CD4-positive, alpha-beta T cell (primary cell): ENCODE data around the gene MAST2. TPM values are rescaled to one million over a fixed set of nuclear protein-coding genes. Genes with fewer than 3 reads are reported as not detected.

ENCODE experiments used
- ATAC-seq: fragments of 200-7000 bp; cut with Tn5 transposase; one replicate; pipeline ENCODE4 v1.10.0; 2022; ENCODE audit warnings: mild to moderate bottlenecking; ENCODE audit not compliant: poor library complexity
- CTCF ChIA-PET: fragments of 350-600 bp; sonication (Branson Sonifier 250); formaldehyde crosslinking; loops from one replicate; lab custom pipeline; 2021; ENCODE audit warnings: antibody characterized with exemption, inconsistent platforms; lab: Charles Lee
- POLR2A ChIA-PET: fragments of 350-600 bp; sonication (Branson Sonifier 250); formaldehyde crosslinking; loops from one replicate; lab custom pipeline; 2021; ENCODE audit warnings: antibody characterized with exemption, inconsistent platforms; lab: Charles Lee
- DNase-seq, 14 experiments: peaks; one replicate each; pipeline ENCODE4 v3.0.0-alpha.2; 2013 to 2020; ENCODE audit warnings: mixed read lengths in 2 of 14
- H3K27ac ChIP-seq, 2 donors: one replicate each; pipeline versions ENCODE4 v1.5.1 to v1.7.0; 2013; ENCODE audit warnings: low read length in 2 of 2, low read depth in 1 of 2, mild to moderate bottlenecking in 1 of 2
- H3K27me3 ChIP-seq, 2 experiments: 1 replicate in 1 of 2; 2 replicates in 1 of 2; pipeline versions ENCODE4 v1.6.1 to v1.7.0; 2013; ENCODE audit warnings: low read length in 2 of 2, control low read depth in 1 of 2, mild to moderate bottlenecking in 1 of 2, moderate library complexity in 1 of 2; ENCODE audit not compliant: insufficient read depth in 2 of 2, control insufficient read depth in 1 of 2
- H3K36me3 ChIP-seq: one replicate; pipeline ENCODE4 v1.6.1; 2013; ENCODE audit warnings: low read length, control low read depth; ENCODE audit not compliant: insufficient read depth
- H3K4me1 ChIP-seq: one replicate; pipeline ENCODE4 v1.6.1; 2013; ENCODE audit warnings: low read length, control low read depth; ENCODE audit not compliant: insufficient read depth
- H3K4me3 ChIP-seq: one replicate; pipeline ENCODE4 v1.5.1; 2013; ENCODE audit warnings: mild to moderate bottlenecking, low read length, moderate library complexity
- H3K9me3 ChIP-seq, 2 experiments: 1 replicate in 1 of 2; 2 replicates in 1 of 2; pipeline versions ENCODE4 v1.6.1 to v1.7.0; 2013; ENCODE audit warnings: low read length in 2 of 2, mild to moderate bottlenecking in 2 of 2, control low read depth in 1 of 2, moderate library complexity in 1 of 2; ENCODE audit not compliant: control insufficient read depth in 1 of 2, insufficient read depth in 1 of 2
- H3K27ac Mint-ChIP-seq: one replicate; pipeline ENCODE4 v1.8.0; 2020; ENCODE audit warnings: mixed read lengths
- H3K27me3 Mint-ChIP-seq: one replicate; pipeline ENCODE4 v1.8.0; 2021; ENCODE audit warnings: mixed read lengths
- H3K36me3 Mint-ChIP-seq: one replicate; pipeline ENCODE4 v1.8.0; 2021; ENCODE audit warnings: low read depth, mixed read lengths
- H3K4me1 Mint-ChIP-seq: one replicate; pipeline ENCODE4 v1.8.0; 2021; ENCODE audit warnings: low read depth, mixed read lengths
- H3K4me3 Mint-ChIP-seq: one replicate; pipeline ENCODE4 v1.8.0; 2020; ENCODE audit warnings: mild to moderate bottlenecking, mixed read lengths
- H3K9me3 Mint-ChIP-seq: one replicate; pipeline ENCODE4 v1.8.0; 2020; ENCODE audit warnings: mixed read lengths
- CTCF ChIP-seq: fragments of 200-600 bp; IDR thresholded peaks from one replicate; pipeline ENCODE4 v1.8.0; 2022; ENCODE audit warnings: antibody characterized with exemption, mild to moderate bottlenecking
- intact Hi-C, 2 experiments: fragments of 100-400 bp; cut with DNase I in 1 of 2; cut with micrococcal nuclease in 1 of 2; formaldehyde crosslinking; loops; one replicate each; pipeline versions ENCODE4 v1.15.1 to v1.9.0; 2023 to 2025; cut with DNase I, micrococcal nuclease
- total RNA-seq, 174 experiments: library from RNA in 2 of 174; stranded (reverse) in 2 of 174; gene quantifications; one replicate each; pipeline ENCODE4 v1.2.3 and lab custom pipeline; 2021 to 2026

Gene MAST2
- total RNA-seq, 2 experiments from 2014 or later: 5.7 to 6.5 TPM

DNA sequence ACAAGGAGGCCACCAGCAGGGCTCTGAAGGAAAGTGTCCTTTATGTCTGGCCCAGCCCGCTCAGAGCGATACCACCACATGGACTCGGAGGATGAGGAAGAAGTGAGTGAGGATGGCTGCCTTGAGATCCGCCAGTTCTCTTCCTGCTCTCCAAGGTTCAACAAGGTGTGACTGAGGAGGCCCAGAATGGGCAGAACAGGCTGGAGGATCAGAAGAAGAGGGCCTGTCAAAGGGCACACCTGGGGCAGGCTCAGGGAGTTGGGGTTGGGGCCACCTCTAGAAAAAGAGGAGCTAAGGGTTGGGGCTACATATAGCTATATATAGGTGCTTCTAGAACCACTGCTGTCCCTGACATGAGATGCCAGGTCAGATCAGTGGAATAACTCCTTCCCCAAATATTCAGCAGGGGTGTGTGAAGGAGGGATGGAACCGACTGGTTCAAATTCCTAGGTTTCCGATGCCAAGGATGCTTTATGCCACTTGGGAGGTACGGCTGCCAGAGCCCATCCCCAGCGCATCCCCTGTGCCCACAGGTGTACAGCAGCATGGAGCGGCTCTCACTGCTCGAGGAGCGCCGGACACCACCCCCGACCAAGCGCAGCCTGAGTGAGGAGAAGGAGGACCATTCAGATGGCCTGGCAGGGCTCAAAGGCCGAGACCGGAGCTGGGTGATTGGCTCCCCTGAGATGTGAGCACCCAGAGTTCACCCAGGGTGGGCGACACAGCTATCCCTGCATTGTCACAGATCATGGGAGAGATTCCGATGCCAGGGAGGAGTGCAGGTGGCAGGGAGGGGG, 226.9 kb downstream of the MAST2 start:
- Histone ChIP-seq H3K9me3 (no peaks in the 10 kb centered on the region), H3K36me3 (peaks cover 5% of the 10 kb centered on the region), H3K4me1 (no peaks in the 10 kb centered on the region), H3K4me3 (no peak overlapping the region), H3K27ac (no peak overlapping the region), H3K27me3 (no peaks in the 10 kb centered on the region)
- no peak overlapping the region for H3K4me3 Mint-ChIP-seq
- H3K36me3 Mint-ChIP-seq: no peaks in the 10 kb centered on the region
- DNase-seq (no peak), ATAC-seq (no peak)
- H3K27ac Mint-ChIP-seq: no peak overlapping the region
- no peak for TF ChIP-seq CTCF
- H3K9me3 Mint-ChIP-seq: no peaks in the 10 kb centered on the region
- ChIA-PET POLR2A (no interaction called here), CTCF (no interaction called here)
- intact Hi-C loops: no loop called here
- no peaks in the 10 kb centered on the region for H3K27me3 Mint-ChIP-seq
- no peaks in the 10 kb centered on the region for H3K4me1 Mint-ChIP-seq

GRCh38 chr1:46030876-46031660, 227.7 kb downstream of the MAST2 start:
- no peaks in the 10 kb centered on the region for H3K4me1 ChIP-seq
- no peak for ATAC-seq
- POLR2A ChIA-PET: no interaction called here
- no peak for TF ChIP-seq CTCF
- Mint-ChIP-seq H3K4me1 (no peaks in the 10 kb centered on the region), H3K36me3 (no peaks in the 10 kb centered on the region), H3K27ac (no peak overlapping the region), H3K27me3 (no peaks in the 10 kb centered on the region), H3K4me3 (no peak overlapping the region), H3K9me3 (no peaks in the 10 kb centered on the region)
- peaks cover 5% of the 10 kb centered on the region for H3K36me3 ChIP-seq
- H3K4me3 ChIP-seq: no peak overlapping the region
- H3K27me3 ChIP-seq: no peaks in the 10 kb centered on the region
- H3K27ac ChIP-seq: no peak overlapping the region
- DNase-seq: no peak
- intact Hi-C loops: no loop called here
- CTCF ChIA-PET: interaction anchor here (1.4 kb wide), 1 partner anchor 192 kb away, joined by 3 read pairs; no protein-coding TSS in a partner anchor
- H3K9me3 ChIP-seq: no peaks in the 10 kb centered on the region

DNA sequence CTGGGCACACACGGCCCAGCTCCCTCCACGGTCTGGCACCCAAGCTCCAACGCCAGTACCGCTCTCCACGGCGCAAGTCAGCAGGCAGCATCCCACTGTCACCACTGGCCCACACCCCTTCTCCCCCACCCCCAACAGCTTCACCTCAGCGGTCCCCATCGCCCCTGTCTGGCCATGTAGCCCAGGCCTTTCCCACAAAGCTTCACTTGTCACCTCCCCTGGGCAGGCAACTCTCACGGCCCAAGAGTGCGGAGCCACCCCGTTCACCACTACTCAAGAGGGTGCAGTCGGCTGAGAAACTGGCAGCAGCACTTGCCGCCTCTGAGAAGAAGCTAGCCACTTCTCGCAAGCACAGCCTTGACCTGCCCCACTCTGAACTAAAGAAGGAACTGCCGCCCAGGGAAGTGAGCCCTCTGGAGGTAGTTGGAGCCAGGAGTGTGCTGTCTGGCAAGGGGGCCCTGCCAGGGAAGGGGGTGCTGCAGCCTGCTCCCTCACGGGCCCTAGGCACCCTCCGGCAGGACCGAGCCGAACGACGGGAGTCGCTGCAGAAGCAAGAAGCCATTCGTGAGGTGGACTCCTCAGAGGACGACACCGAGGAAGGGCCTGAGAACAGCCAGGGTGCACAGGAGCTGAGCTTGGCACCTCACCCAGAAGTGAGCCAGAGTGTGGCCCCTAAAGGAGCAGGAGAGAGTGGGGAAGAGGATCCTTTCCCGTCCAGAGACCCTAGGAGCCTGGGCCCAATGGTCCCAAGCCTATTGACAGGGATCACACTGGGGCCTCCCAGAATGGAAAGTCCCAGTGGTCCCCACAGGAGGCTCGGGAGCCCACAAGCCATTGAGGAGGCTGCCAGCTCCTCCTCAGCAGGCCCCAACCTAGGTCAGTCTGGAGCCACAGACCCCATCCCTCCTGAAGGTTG, 231.4 kb downstream of the MAST2 start:
- TF ChIP-seq CTCF: no peak
- H3K27ac Mint-ChIP-seq: no peak overlapping the region
- POLR2A ChIA-PET: no interaction called here

More for the DNA sequence above, 231.4 kb downstream of the MAST2 start:
- DNase-seq (no peak), ATAC-seq (no peak)
- Histone ChIP-seq H3K9me3 (no peaks in the 10 kb centered on the region), H3K36me3 (peaks cover 5% of the 10 kb centered on the region), H3K4me3 (no peak overlapping the region), H3K27me3 (no peaks in the 10 kb centered on the region), H3K4me1 (peaks cover 6% of the 10 kb centered on the region), H3K27ac (no peak overlapping the region)
- no peak overlapping the region for H3K4me3 Mint-ChIP-seq
- no peaks in the 10 kb centered on the region for H3K4me1 Mint-ChIP-seq
- CTCF ChIA-PET: interaction anchor here (2.9 kb wide), 1 partner anchor 189 kb away, joined by 14 read pairs; no protein-coding TSS in a partner anchor
- no peaks in the 10 kb centered on the region for H3K36me3 Mint-ChIP-seq
- H3K9me3 Mint-ChIP-seq: no peaks in the 10 kb centered on the region
- intact Hi-C loops: loop anchor here (5.0 kb wide), 1 partner anchor 312 kb away; no protein-coding TSS in a partner anchor
- H3K27me3 Mint-ChIP-seq: no peaks in the 10 kb centered on the region
